ENCODE data around the gene SHROOM4. TPM values are rescaled to one million over a fixed set of nuclear protein-coding genes. Genes with fewer than 3 reads are reported as not detected.

Gene SHROOM4
- total RNA-seq, 2 donors from 2014 or later, result 1.6 to 2.6 TPM

DNA sequence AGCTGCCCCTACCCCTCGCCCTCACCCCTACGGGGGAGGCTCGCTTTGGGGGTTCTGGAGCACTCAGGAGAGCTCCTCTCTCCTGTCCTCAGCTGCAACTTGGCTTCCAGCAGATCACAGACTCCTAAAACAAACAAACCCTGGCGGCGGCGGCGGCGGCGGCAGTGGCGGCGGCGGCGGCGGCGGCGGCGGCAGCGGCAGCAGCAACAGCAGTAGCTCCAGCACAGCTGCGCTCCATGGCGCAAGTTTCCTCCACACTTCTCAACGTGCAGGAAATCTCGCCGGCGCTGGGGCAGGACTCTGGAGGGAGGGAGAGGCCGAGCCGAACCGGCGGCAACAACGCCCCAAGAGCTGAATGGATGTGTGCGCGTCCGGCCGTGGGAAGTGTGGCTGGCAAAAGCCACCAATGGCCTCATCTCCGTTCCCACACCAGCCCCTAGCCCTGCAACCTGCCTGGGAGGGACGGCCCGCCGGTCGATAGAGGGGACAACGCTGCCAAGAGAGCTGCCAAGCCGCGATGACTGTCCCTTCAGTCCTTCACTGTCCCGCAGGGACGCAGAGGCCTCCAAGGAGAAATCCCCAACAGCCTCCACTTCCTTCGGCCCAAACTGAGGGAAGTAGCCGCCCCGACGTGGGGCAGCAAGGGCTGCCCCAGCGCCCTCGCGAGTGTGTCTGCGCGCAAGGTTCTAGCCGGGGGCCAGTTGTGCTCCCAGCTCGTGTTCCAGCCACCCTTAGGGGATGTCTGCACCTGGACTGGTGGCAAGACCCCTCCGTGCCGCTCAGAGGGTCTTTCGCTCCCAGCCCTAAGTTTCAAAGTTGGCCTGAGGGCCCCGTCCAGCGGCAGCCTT is 775 bp downstream of the SHROOM4 start:
- Histone ChIP-seq H3K27ac (peak overlapping the region in 2 of 4 donors; percentile 1 to 12), H3K9me3 (no peaks in the 10 kb centered on the region), H3K27me3 (no peaks in the 10 kb centered on the region), H3K36me3 (replicated peaks in 1 of 2; ENCODE audit: insufficient read depth in 1 of 2, low read depth in 2 of 2) (no peaks in the 10 kb centered on the region), H3K4me3 (no peak overlapping the region), H3K4me1 (peaks cover 9% of the 10 kb centered on the region)
- ATAC-seq (peak; percentile 68), DNase-seq (peak; percentile 34 to 49 (median 37))
- 0 to 1% methylated on average over 2 to 47 of the region's 59 CpGs for whole genome bisulfite sequencing, 2 donors
- TF ChIP-seq POLR2A (IDR thresholded peaks at IDR 0.05) (no peak), CTCF (IDR thresholded peaks at IDR 0.05) (peak in 2 of 7 experiments; percentile 16 to 21)
- intact Hi-C loops (cut with DNase I), result no loop called here

DNA sequence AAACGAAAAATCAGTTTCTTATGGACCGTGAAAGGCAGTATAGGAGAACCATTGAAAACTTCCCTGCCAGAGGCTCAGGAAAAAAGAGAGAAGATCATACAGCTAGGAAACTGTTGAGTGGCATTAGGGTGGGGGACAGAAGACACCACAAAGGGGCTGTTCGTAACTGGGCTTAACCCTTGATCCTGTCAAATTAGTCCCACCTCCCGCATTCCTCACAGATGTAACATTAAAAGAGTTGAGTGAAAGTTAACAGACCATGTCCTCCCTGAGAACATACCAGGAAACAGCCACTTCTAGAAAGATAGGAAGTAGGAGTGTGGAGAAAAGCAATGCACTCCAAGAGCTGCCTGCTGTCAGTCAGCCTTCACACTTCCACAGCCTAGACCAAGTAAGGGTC is 8.7 kb downstream of the SHROOM4 start:
- Histone ChIP-seq H3K27me3 (no peaks in the 10 kb centered on the region), H3K36me3 (replicated peaks in 1 of 2; ENCODE audit: insufficient read depth in 1 of 2, low read depth in 2 of 2) (no peaks in the 10 kb centered on the region), H3K9me3 (no peaks in the 10 kb centered on the region), H3K4me3 (no peak overlapping the region), H3K27ac (no peak overlapping the region), H3K4me1 (no peaks in the 10 kb centered on the region)
- no peak for TF ChIP-seq CTCF (IDR thresholded peaks at IDR 0.05)
- intact Hi-C loops (cut with DNase I), result no loop called here
- DNase-seq, result no peak
- WGBS, 2 donors, result 60 to 63% methylated on average over 4 of the region's 4 CpGs
- no peak for ATAC-seq

GRCh38 chrX:50801135-50801534 is 12.9 kb downstream of the SHROOM4 start:
- no peaks in the 10 kb centered on the region for H3K9me3 ChIP-seq
- ATAC-seq (no peak), DNase-seq (no peak)
- H3K36me3 ChIP-seq (replicated peaks in 1 of 2; ENCODE audit: insufficient read depth in 1 of 2, low read depth in 2 of 2), result no peaks in the 10 kb centered on the region
- no peak overlapping the region for H3K4me3 ChIP-seq
- no peak for TF ChIP-seq CTCF (IDR thresholded peaks at IDR 0.05)
- TF ChIP-seq POLR2A (IDR thresholded peaks at IDR 0.05), result no peak
- no peaks in the 10 kb centered on the region for H3K4me1 ChIP-seq
- WGBS, 2 donors, result 6 to 9% methylated on average over 2 of the region's 2 CpGs
- H3K27ac ChIP-seq, result no peak overlapping the region
- intact Hi-C loops (cut with DNase I), result no loop called here
- H3K27me3 ChIP-seq, result no peaks in the 10 kb centered on the region

- TF ChIP-seq POLR2A (IDR thresholded peaks at IDR 0.05), result no peak
- no peak for TF ChIP-seq CTCF (IDR thresholded peaks at IDR 0.05)
- Histone ChIP-seq H3K27me3 (no peaks in the 10 kb centered on the region), H3K36me3 (replicated peaks in 1 of 2; ENCODE audit: insufficient read depth in 1 of 2, low read depth in 2 of 2) (no peaks in the 10 kb centered on the region), H3K9me3 (no peaks in the 10 kb centered on the region), H3K27ac (no peak overlapping the region), H3K4me3 (no peak overlapping the region), H3K4me1 (no peaks in the 10 kb centered on the region)
- no peak for ATAC-seq
- intact Hi-C loops (cut with DNase I), result no loop called here
- no peak for DNase-seq
- 51% methylated on average over 4 of the region's 4 CpGs; no CpG with 5 or more reads in 1 of the 2 donors for WGBS, 2 donors
Observed at GRCh38 chrX:50799531-50799961, 14.4 kb downstream of the SHROOM4 start.

DNA sequence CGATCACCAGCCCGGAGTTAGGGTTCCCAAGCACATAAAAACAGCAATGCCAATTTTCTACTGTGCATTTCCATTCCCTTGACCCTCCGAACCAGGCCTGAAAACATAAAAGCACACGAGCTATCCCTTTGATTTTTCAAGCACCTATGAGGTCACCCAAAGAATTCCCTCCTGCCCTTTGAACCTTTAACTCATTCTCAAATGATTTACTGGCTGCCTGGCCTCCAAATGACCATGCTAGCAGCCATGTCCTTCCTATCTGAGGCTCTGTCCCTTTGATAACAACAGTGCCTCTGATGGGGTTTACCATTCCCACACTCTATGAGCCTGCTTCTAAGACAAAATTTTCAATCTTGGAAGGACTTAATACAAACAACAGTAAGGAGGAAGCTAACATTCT is 15.2 kb downstream of the SHROOM4 start:
- intact Hi-C loops (cut with DNase I), result no loop called here
- Histone ChIP-seq H3K9me3 (no peaks in the 10 kb centered on the region), H3K27ac (no peak overlapping the region), H3K4me1 (no peaks in the 10 kb centered on the region), H3K4me3 (no peak overlapping the region), H3K27me3 (no peaks in the 10 kb centered on the region), H3K36me3 (replicated peaks in 1 of 2; ENCODE audit: insufficient read depth in 1 of 2, low read depth in 2 of 2) (no peaks in the 10 kb centered on the region)
- 51 to 80% methylated on average over 4 of the region's 4 CpGs for WGBS, 2 donors
- ATAC-seq (no peak), DNase-seq (no peak)
- no peak for TF ChIP-seq CTCF (IDR thresholded peaks at IDR 0.05)
- no peak for TF ChIP-seq POLR2A (IDR thresholded peaks at IDR 0.05)

Measured in body of pancreas (tissue), 4 donors.